HAP-1 (cell line): ENCODE results near the gene GFOD1.

Experiments used
- DNase-seq, 2 experiments: peaks; one replicate each; pipeline ENCODE4 v3.0.0-alpha.2; 2016 to 2020; ENCODE audit warnings: low spot score in 2 of 2
- H3K27me3 ChIP-seq: fragments of 250-450 bp; sonication (Bioruptor Pico); 2 replicates; pipeline ENCODE4 v1.5.1; 2020; ENCODE audit warnings: low read depth, mild to moderate bottlenecking, moderate library complexity
- H3K36me3 ChIP-seq: fragments of 250-450 bp; sonication (Bioruptor Pico); replicated peaks from 2 replicates; pipeline ENCODE4 v1.5.1; 2020; ENCODE audit warnings: mild to moderate bottlenecking
- H3K4me1 ChIP-seq: fragments of 250-450 bp; sonication (Bioruptor Pico); 2 replicates; pipeline ENCODE4 v1.5.1; 2020; ENCODE audit warnings: mild to moderate bottlenecking
- H3K4me3 ChIP-seq: fragments of 250-450 bp; sonication (Bioruptor Pico); 2 replicates; pipeline ENCODE4 v1.5.1; 2020; ENCODE audit warnings: mild to moderate bottlenecking, moderate library complexity
- H3K9me3 ChIP-seq: fragments of 250-450 bp; sonication (Bioruptor Pico); 2 replicates; pipeline ENCODE4 v1.5.1; 2020; ENCODE audit warnings: mild to moderate bottlenecking, moderate library complexity
- in situ Hi-C: fragments of 300-500 bp; cut with MboI; formaldehyde crosslinking; loops from 3 replicates; pipeline ENCODE4 v1.14.3; 2020; ENCODE audit warnings: low sequenced_read_pairs, inconsistent platforms, mixed read lengths

The GFOD1 gene

GRCh38 chr6:13485923-13486562, 1.4 kb downstream of the GFOD1 start:
- Histone ChIP-seq H3K9me3 (no peaks in the 10 kb centered on the region), H3K4me3 (peak overlapping the region; percentile 54), H3K36me3 (no peaks in the 10 kb centered on the region), H3K4me1 (peaks cover 11% of the 10 kb centered on the region), H3K27me3 (no peaks in the 10 kb centered on the region)
- in situ Hi-C loops = loop anchor here (10.0 kb wide), 1 partner anchor 151 kb away; no protein-coding TSS in a partner anchor
- DNase-seq = peak; percentile 67 to 72

DNA sequence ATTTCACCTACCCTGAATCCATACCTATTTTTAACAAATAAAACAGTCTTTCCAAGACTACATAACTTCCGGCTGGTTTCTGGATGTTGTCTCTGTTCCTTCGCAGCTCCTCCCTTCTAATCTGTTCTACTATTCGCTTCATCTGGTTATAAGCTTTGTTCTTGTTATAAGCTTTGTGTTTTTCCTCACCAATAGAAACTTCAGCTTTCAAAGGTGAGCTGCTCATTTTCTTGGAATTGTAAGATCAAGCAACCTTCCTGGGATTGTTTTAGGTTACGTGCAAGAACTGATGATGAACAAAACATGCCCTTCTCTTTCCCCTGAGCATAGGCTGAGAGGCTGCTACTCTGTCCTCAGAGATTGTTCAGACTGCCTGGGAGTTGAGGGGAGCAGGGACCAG, 2.1 kb downstream of the GFOD1 start:
- peaks cover 11% of the 10 kb centered on the region for H3K4me1 ChIP-seq
- H3K27me3 ChIP-seq = no peaks in the 10 kb centered on the region
- no peak for DNase-seq
- no peaks in the 10 kb centered on the region for H3K9me3 ChIP-seq
- in situ Hi-C loops = loop anchor here (10.0 kb wide), 1 partner anchor 151 kb away; no protein-coding TSS in a partner anchor
- peak overlapping the region; percentile 54 for H3K4me3 ChIP-seq
- H3K36me3 ChIP-seq = no peaks in the 10 kb centered on the region

DNA sequence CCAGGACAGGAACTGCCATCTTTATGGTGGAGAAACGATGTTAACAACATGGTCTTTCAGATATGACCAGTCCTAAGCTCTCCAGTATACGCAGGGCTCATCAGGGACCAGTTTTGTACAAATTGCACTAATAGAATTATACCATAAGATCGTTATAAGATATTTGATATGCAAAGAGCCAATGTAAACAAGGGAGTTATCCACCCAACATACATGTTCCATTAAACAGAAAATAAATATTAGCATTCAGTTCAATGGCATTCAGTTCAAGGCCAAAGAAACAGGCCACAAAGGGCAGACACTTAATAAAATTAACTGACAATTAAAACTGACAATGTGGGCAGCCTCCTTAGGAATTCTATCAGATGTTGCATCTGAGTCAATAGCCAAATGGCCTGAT, 2.6 kb downstream of the GFOD1 start:
- in situ Hi-C loops = loop anchor here (10.0 kb wide), 1 partner anchor 150 kb away; no protein-coding TSS in a partner anchor
- H3K27me3 ChIP-seq = no peaks in the 10 kb centered on the region
- no peaks in the 10 kb centered on the region for H3K36me3 ChIP-seq
- no peaks in the 10 kb centered on the region for H3K9me3 ChIP-seq
- H3K4me3 ChIP-seq = peak overlapping the region; percentile 54
- H3K4me1 ChIP-seq = peaks cover 11% of the 10 kb centered on the region
- DNase-seq = no peak

DNA sequence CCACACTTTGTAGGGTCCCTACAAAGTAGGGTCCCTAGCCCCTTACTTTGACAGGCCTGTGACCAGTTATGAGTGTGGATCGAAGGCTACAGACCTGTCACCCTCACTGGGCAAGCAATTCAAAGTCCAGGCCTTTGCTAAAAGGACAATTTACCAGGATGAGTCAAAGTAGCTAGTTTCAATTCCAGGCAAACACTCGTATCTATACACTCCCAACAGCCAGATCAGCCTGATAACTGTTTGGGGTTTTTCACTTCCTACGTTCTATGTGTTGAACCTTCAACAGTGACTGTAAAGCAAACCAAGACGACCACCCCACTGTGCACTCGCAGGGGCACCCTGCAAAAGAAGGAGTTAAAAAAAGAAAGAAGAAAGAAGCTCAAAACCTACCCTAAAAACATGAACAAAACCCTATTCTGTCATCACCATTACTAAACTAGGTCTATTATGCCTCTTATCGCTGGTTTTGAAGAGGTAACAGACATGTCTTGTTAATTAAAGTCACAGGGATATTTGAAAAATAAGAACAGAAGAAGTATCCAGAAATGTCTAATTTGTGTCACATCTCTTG, 3.2 kb downstream of the GFOD1 start:
- Histone ChIP-seq H3K4me1 (peaks cover 11% of the 10 kb centered on the region), H3K9me3 (no peaks in the 10 kb centered on the region), H3K36me3 (no peaks in the 10 kb centered on the region), H3K27me3 (no peaks in the 10 kb centered on the region), H3K4me3 (no peak overlapping the region)
- in situ Hi-C loops = loop anchor here (10.0 kb wide), 1 partner anchor 149 kb away; no protein-coding TSS in a partner anchor
- no peak for DNase-seq

DNA sequence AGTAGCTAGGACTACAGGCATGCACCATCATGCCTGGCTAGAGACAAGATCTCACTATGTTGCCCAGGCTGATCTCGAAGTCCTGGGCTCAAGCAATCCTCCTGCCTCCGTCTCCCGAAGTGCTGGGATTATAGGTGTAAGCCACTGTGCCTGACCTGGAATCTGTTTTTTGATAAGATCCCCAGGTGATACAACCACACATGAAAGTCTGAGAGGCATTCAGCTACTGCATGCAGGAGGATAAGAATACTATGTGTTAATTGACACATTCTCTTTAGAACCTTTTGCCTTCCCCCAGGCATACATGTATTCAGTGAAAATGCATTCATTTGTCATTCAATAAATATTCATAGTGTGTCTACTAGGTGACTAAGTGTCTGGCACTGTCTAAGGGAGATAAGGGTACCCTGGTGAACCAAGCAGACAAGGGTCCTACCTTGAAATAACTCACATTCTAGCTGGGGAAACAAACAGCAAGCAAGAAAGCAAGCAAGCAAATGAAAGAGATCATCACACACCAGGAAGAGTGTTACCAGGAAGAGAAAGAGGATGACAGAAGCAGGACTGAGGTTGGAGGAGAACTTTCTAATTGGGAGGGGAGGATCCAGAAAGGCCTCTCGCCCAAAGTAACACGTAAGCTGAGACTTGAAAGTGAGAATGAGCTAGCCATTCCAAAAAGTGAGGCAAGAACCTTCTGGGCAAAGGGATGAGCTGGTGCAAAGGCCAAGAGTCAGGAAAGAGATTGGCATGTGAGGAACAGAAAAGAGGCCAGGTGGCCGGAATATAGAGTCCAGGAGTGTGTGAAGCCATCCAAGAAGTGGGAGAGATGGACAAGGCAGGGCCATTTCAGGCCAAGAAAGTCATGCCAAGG, 6.5 kb downstream of the GFOD1 start:
- in situ Hi-C loops = loop anchor here (10.0 kb wide), 1 partner anchor 146 kb away; no protein-coding TSS in a partner anchor
- H3K27me3 ChIP-seq = no peaks in the 10 kb centered on the region
- DNase-seq = no peak
- no peak overlapping the region for H3K4me3 ChIP-seq
- H3K4me1 ChIP-seq = peaks cover 11% of the 10 kb centered on the region
- no peaks in the 10 kb centered on the region for H3K9me3 ChIP-seq
- no peaks in the 10 kb centered on the region for H3K36me3 ChIP-seq

DNA sequence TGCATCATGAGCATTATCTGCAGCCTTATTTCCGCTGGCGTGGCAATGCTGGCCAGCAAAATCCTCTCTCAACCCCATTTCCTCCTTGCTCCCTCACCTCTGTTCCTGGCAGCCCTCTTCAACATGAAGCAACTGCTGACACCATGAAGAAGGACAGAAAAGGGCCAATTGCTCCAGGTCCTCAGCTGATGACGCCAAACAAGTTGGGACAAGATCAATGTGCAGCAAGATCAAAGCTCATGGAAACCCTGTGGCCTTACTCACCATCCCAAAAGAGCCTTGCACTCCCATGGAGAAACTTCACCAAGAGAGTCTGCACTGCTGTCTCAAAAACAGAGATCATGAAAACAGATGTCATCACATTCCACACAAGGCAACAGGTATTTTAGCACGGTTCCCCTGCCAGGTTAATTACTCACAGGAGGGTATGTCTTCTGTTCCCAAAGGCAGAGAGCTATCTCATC, 7.4 kb downstream of the GFOD1 start:
- H3K36me3 ChIP-seq = no peaks in the 10 kb centered on the region
- in situ Hi-C loops = loop anchor here (10.0 kb wide), 1 partner anchor 145 kb away; no protein-coding TSS in a partner anchor
- no peaks in the 10 kb centered on the region for H3K9me3 ChIP-seq
- H3K4me1 ChIP-seq = peaks cover 7% of the 10 kb centered on the region
- DNase-seq = no peak
- no peaks in the 10 kb centered on the region for H3K27me3 ChIP-seq
- no peak overlapping the region for H3K4me3 ChIP-seq

GRCh38 chr6:13479206-13479800, 8.1 kb downstream of the GFOD1 start:
- Histone ChIP-seq H3K4me3 (no peak overlapping the region), H3K9me3 (no peaks in the 10 kb centered on the region), H3K27me3 (no peaks in the 10 kb centered on the region), H3K4me1 (no peaks in the 10 kb centered on the region; the same call in 1 of the 2 replicates), H3K36me3 (no peaks in the 10 kb centered on the region)
- DNase-seq = no peak
- in situ Hi-C loops = no loop called here

DNA sequence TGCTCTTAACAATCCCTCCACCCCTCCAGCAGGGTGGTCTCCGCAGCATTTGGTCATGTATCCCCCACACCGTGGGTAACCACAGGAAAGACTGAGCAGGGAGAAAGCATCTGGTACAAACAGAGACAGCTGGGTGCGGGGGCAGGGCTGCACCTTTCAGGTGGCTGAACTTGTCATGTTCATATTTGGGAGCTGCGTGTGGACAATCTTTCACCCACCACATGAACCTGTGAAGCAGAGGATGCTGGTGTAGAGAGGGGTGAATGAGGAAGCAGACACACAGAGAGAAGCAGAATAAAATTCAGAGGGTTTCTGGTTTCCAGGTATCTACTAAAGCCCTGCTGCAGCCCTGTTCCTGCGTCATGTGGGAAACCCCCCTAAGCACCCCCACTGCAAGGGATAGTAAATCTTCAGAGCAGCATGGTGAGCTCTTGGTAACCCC, 8.9 kb downstream of the GFOD1 start:
- Histone ChIP-seq H3K9me3 (no peaks in the 10 kb centered on the region), H3K4me3 (no peak overlapping the region), H3K27me3 (no peaks in the 10 kb centered on the region), H3K4me1 (no peaks in the 10 kb centered on the region), H3K36me3 (no peaks in the 10 kb centered on the region)
- no peak for DNase-seq
- in situ Hi-C loops = no loop called here

GRCh38 chr6:13474787-13475186, 12.6 kb downstream of the GFOD1 start:
- Histone ChIP-seq H3K36me3 (no peaks in the 10 kb centered on the region), H3K9me3 (no peaks in the 10 kb centered on the region), H3K4me1 (peaks cover 11% of the 10 kb centered on the region), H3K4me3 (no peak overlapping the region), H3K27me3 (no peaks in the 10 kb centered on the region)
- in situ Hi-C loops = no loop called here
- DNase-seq = no peak

DNA sequence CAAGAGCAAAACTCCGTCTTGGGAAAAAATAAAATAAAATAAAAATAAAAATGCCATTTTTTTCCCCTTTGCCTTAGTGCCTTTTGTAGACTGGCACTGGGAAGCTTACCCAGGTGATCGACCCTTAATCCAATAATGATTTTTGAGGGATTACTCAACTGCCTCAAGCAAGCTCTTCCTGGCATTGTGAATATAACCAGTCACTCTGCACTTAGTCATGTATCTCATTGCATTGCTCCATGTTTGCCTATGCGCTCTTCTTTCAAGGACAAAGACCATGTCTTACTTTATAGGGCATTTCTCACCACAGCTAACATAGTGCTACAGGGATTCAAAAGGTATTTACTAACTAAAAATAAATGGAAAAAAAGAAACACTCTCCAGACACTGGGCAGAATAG, 13.0 kb downstream of the GFOD1 start:
- in situ Hi-C loops = no loop called here
- no peaks in the 10 kb centered on the region for H3K27me3 ChIP-seq
- no peaks in the 10 kb centered on the region for H3K9me3 ChIP-seq
- no peak for DNase-seq
- H3K36me3 ChIP-seq = no peaks in the 10 kb centered on the region
- H3K4me3 ChIP-seq = no peak overlapping the region
- peaks cover 11% of the 10 kb centered on the region for H3K4me1 ChIP-seq

DNA sequence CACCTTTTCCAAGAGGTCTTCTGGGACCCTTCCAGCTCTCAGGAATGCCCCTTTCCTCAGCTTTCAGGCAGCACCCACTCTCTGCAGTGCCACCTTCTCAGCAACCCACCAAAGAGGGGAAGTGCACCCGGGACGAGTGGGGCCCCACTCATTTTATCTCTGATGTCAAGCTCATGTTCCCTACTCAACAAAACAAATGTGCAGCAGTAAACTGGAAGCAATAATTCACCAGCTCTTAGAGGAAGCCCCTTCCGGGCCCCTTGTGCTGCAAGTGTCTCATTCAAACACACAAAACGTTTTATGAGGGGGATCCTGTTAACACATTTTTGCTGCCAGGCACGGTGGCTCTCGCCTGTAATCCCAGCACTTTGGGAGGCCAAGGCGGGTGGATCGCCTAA, 13.6 kb downstream of the GFOD1 start:
- in situ Hi-C loops = no loop called here
- H3K9me3 ChIP-seq = no peaks in the 10 kb centered on the region
- no peak overlapping the region for H3K4me3 ChIP-seq
- H3K36me3 ChIP-seq = no peaks in the 10 kb centered on the region
- peaks cover 11% of the 10 kb centered on the region for H3K4me1 ChIP-seq
- no peaks in the 10 kb centered on the region for H3K27me3 ChIP-seq
- no peak for DNase-seq

- DNase-seq = no peak
- no peaks in the 10 kb centered on the region for H3K36me3 ChIP-seq
- peaks cover 11% of the 10 kb centered on the region for H3K4me1 ChIP-seq
- no peaks in the 10 kb centered on the region for H3K27me3 ChIP-seq
- H3K9me3 ChIP-seq = no peaks in the 10 kb centered on the region
- H3K4me3 ChIP-seq = no peak overlapping the region
- in situ Hi-C loops = no loop called here
Observed at GRCh38 chr6:13472976-13473767, 14.2 kb downstream of the GFOD1 start.

DNA sequence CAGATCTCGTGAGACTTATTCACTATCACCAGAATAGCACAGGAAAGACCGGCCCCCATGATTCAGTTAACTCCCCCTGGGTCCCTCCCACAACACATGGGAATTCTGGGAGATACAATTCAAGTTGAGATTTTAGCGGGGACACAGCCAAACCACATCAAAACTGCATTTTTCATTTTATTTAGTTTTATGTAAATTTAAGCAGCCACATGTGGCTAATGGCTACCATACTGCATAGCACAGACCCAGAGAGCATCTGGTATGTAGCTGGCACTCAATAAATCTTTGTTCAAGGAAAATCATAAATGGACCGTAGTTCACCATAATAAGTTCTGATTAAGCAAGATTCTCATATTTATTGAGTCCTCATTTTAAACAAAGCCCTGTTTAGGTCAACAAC, 15.3 kb downstream of the GFOD1 start:
- H3K4me3 ChIP-seq = no peak overlapping the region
- no peaks in the 10 kb centered on the region for H3K36me3 ChIP-seq
- no peaks in the 10 kb centered on the region for H3K9me3 ChIP-seq
- H3K4me1 ChIP-seq = peaks cover 11% of the 10 kb centered on the region
- no peaks in the 10 kb centered on the region for H3K27me3 ChIP-seq
- DNase-seq = no peak
- in situ Hi-C loops = no loop called here
